Mesothelial cell of epicardium (in vitro differentiated cells): ENCODE data around the gene ZBTB42. TPM values are rescaled to one million over a fixed set of nuclear protein-coding genes. Genes with fewer than 3 reads are reported as not detected.

Experiments
- DNase-seq, 2 experiments: peaks; one replicate each; pipeline ENCODE4 v3.0.0; 2021; ENCODE audit warnings: low spot score in 2 of 2; ENCODE audit not compliant: unreplicated experiment in 2 of 2
- H3K27ac Mint-ChIP-seq: 2 replicates; pipeline ENCODE4 v1.8.0; 2021; ENCODE audit warnings: mixed read lengths
- H3K27me3 Mint-ChIP-seq: 2 replicates; pipeline ENCODE4 v1.8.0; 2021; ENCODE audit warnings: low read depth, mixed read lengths
- H3K36me3 Mint-ChIP-seq: 2 replicates; pipeline ENCODE4 v1.8.0; 2021; ENCODE audit warnings: mixed read lengths
- H3K4me1 Mint-ChIP-seq: 2 replicates; pipeline ENCODE4 v1.8.0; 2021; ENCODE audit warnings: mixed read lengths
- H3K4me3 Mint-ChIP-seq: 2 replicates; pipeline ENCODE4 v1.8.0; 2021; ENCODE audit warnings: mild to moderate bottlenecking, moderate library complexity, mixed read lengths
- H3K9me3 Mint-ChIP-seq: 2 replicates; pipeline ENCODE4 v1.8.0; 2021; ENCODE audit warnings: mixed read lengths
- CTCF ChIP-seq: fragments of 200-600 bp; sonication (generic); IDR thresholded peaks from one replicate; pipeline ENCODE4 v1.5.0; 2021; ENCODE audit warnings: antibody characterized with exemption; ENCODE audit not compliant: unreplicated experiment
- total RNA-seq: library from RNA; stranded (reverse); gene quantifications from 3 replicates; pipeline ENCODE4 v1.2.1, GENCODE V29; 2021

ZBTB42 gene
- total RNA-seq, 1 donor from 2014 or later: 6.2 TPM

GRCh38 chr14:104771918-104772706, 28.8 kb upstream of the ZBTB42 start:
- H3K4me1 Mint-ChIP-seq: peaks cover 19% of the 10 kb centered on the region
- no peak overlapping the region for H3K4me3 Mint-ChIP-seq
- no peaks in the 10 kb centered on the region for H3K27me3 Mint-ChIP-seq
- DNase-seq: no peak
- TF ChIP-seq CTCF: no peak
- H3K36me3 Mint-ChIP-seq: peaks cover 29% of the 10 kb centered on the region
- no peaks in the 10 kb centered on the region for H3K9me3 Mint-ChIP-seq
- no peak overlapping the region for H3K27ac Mint-ChIP-seq

- Mint-ChIP-seq H3K36me3 (peaks cover 29% of the 10 kb centered on the region), H3K9me3 (no peaks in the 10 kb centered on the region), H3K4me1 (peaks cover 19% of the 10 kb centered on the region), H3K27me3 (no peaks in the 10 kb centered on the region), H3K27ac (no peak overlapping the region), H3K4me3 (no peak overlapping the region)
- no peak for TF ChIP-seq CTCF
- DNase-seq: no peak
Measured at GRCh38 chr14:104772707-104773504, 28.0 kb upstream of the ZBTB42 start.

GRCh38 chr14:104773505-104774452, 27.1 kb upstream of the ZBTB42 start:
- H3K27ac Mint-ChIP-seq: no peak overlapping the region
- no peaks in the 10 kb centered on the region for H3K9me3 Mint-ChIP-seq
- H3K27me3 Mint-ChIP-seq: no peaks in the 10 kb centered on the region
- H3K36me3 Mint-ChIP-seq: peaks cover 29% of the 10 kb centered on the region
- TF ChIP-seq CTCF: no peak
- H3K4me1 Mint-ChIP-seq: peaks cover 15% of the 10 kb centered on the region
- no peak for DNase-seq
- no peak overlapping the region for H3K4me3 Mint-ChIP-seq

GRCh38 chr14:104774453-104775072, 26.3 kb upstream of the ZBTB42 start:
- Mint-ChIP-seq H3K4me3 (no peak overlapping the region), H3K9me3 (no peaks in the 10 kb centered on the region), H3K27ac (no peak overlapping the region), H3K4me1 (peaks cover 8% of the 10 kb centered on the region), H3K27me3 (no peaks in the 10 kb centered on the region), H3K36me3 (peaks cover 29% of the 10 kb centered on the region)
- no peak for DNase-seq
- TF ChIP-seq CTCF: no peak

- H3K4me3 Mint-ChIP-seq: no peak overlapping the region
- H3K36me3 Mint-ChIP-seq: peaks cover 24% of the 10 kb centered on the region
- H3K9me3 Mint-ChIP-seq: no peaks in the 10 kb centered on the region
- no peaks in the 10 kb centered on the region for H3K27me3 Mint-ChIP-seq
- TF ChIP-seq CTCF: no peak
- no peak overlapping the region for H3K27ac Mint-ChIP-seq
- peaks cover 3% of the 10 kb centered on the region for H3K4me1 Mint-ChIP-seq
- DNase-seq: no peak
Measured at GRCh38 chr14:104775073-104775489, 25.8 kb upstream of the ZBTB42 start.
